SK-N-SH (cell line): ENCODE results near the gene DSG3. TPM values are rescaled to one million over a fixed set of nuclear protein-coding genes. Genes with fewer than 3 reads are reported as not detected.

Experiments used
- CTCF ChIA-PET: fragments of 300-600, 350-600 bp; formaldehyde crosslinking; extraction: SDS; loops from one replicate; lab custom pipeline; 2021; lab: Yijun Ruan, JAX
- POLR2A ChIA-PET: fragments of 350-600 bp; sonication (Branson Sonifier 250); formaldehyde crosslinking; extraction: SDS; loops from one replicate; lab custom pipeline; 2020; ENCODE audit warnings: antibody characterized with exemption, inconsistent platforms; lab: Yijun Ruan, JAX
- DNase-seq: peaks from one replicate; pipeline ENCODE4 v3.0.0; 2012
- H2AFZ ChIP-seq: fragments of 200-600 bp; sonication (generic); 2 replicates; pipeline ENCODE4 v1.8.1; 2016; ENCODE audit warnings: antibody characterized with exemption, mild to moderate bottlenecking, low read depth
- H3F3A ChIP-seq: fragments of 200-600 bp; sonication (generic); replicated peaks from 2 replicates; pipeline ENCODE3; 2016; ENCODE audit warnings: antibody characterized with exemption, mild to moderate bottlenecking; ENCODE audit not compliant: insufficient read depth
- H3K27ac ChIP-seq, 2 experiments: fragments of 200-500 bp in 1 of 2; fragments of 200-600 bp in 1 of 2; sonication (Bioruptor generic) in 1 of 2; sonication (generic), shearing (Covaris generic) in 1 of 2; 2 replicates each; pipeline versions ENCODE4 v1.5.1 to v1.6.1; 2014 to 2016; ENCODE audit warnings: low read depth in 2 of 2, inconsistent platforms in 1 of 2, low read length in 1 of 2, mild to moderate bottlenecking in 1 of 2, mixed read lengths in 1 of 2
- H3K27me3 ChIP-seq: fragments of 200-600 bp; sonication (generic), shearing (Covaris generic); 2 replicates; pipeline ENCODE4 v1.6.1; 2016; ENCODE audit warnings: mixed run types; ENCODE audit not compliant: insufficient read depth
- H3K36me3 ChIP-seq, 2 experiments: fragments of 200-500 bp in 1 of 2; fragments of 200-600 bp in 1 of 2; sonication (Bioruptor generic) in 1 of 2; sonication (generic) in 1 of 2; replicated peaks in 1 of 2; 2 replicates each; pipeline versions ENCODE3 to v1.5.1; 2014 to 2016; ENCODE audit warnings: low read length in 1 of 2, mild to moderate bottlenecking in 1 of 2; ENCODE audit not compliant: insufficient read depth in 2 of 2, control insufficient read depth in 1 of 2
- H3K4me1 ChIP-seq, 2 experiments: fragments of 200-500 bp in 1 of 2; fragments of 200-600 bp in 1 of 2; sonication (Bioruptor generic) in 1 of 2; sonication (generic), shearing (Covaris generic) in 1 of 2; 2 replicates each; pipeline versions ENCODE4 v1.5.1 to v1.6.1; 2014 to 2016; ENCODE audit warnings: low read depth in 1 of 2, low read length in 1 of 2, mixed run types in 1 of 2; ENCODE audit not compliant: insufficient read depth in 2 of 2, control insufficient read depth in 1 of 2
- H3K4me2 ChIP-seq: fragments of 200-600 bp; sonication (generic), shearing (Covaris generic); 2 replicates; pipeline ENCODE4 v1.6.1; 2017; ENCODE audit warnings: mixed run types
- H3K4me3 ChIP-seq, 2 experiments: fragments of 200-500 bp in 1 of 2; fragments of 200-600 bp in 1 of 2; sonication (Bioruptor generic) in 1 of 2; sonication (generic), shearing (Covaris generic) in 1 of 2; 2 replicates each; pipeline versions ENCODE4 v1.5.1 to v1.8.1; 2014 to 2016; ENCODE audit warnings: low read depth in 2 of 2, inconsistent platforms in 1 of 2, low read length in 1 of 2, mild to moderate bottlenecking in 1 of 2, mixed read lengths in 1 of 2, moderate library complexity in 1 of 2
- H3K79me2 ChIP-seq: fragments of 200-600 bp; sonication (generic); 2 replicates; pipeline ENCODE4 v1.8.1; 2017; ENCODE audit warnings: mild to moderate bottlenecking; ENCODE audit not compliant: insufficient read depth
- H3K9ac ChIP-seq: fragments of 200-600 bp; sonication (generic); 2 replicates; pipeline ENCODE4 v1.6.1; 2017; ENCODE audit warnings: mixed run types
- H3K9me2 ChIP-seq: fragments of 200-600 bp; sonication (generic); 2 replicates; pipeline ENCODE4 v1.6.1; 2017; ENCODE audit warnings: mixed run types
- H3K9me3 ChIP-seq: fragments of 200-600 bp; sonication (generic); 2 replicates; pipeline ENCODE4 v1.6.1; 2017; ENCODE audit warnings: mixed run types, mild to moderate bottlenecking, moderate library complexity
- H4K20me1 ChIP-seq: fragments of 200-600 bp; sonication (generic); 2 replicates; pipeline ENCODE4 v1.6.1; 2017; ENCODE audit warnings: mild to moderate bottlenecking, mixed run types; ENCODE audit not compliant: insufficient read depth
- EP300 ChIP-seq, 2 experiments: IDR thresholded peaks; 2 replicates each; pipeline versions ENCODE4 v1.4.0 to v1.6.1; 2012; ENCODE audit warnings: borderline replicate concordance in 1 of 2, low read depth in 1 of 2, low read length in 1 of 2
- EZH2phosphoT487 ChIP-seq: fragments of 200-600 bp; sonication (generic); IDR thresholded peaks from 2 replicates; pipeline ENCODE4 v1.6.1; 2017; ENCODE audit warnings: low read depth, mixed run types, mild to moderate bottlenecking, antibody characterized with exemption, moderate library complexity, borderline replicate concordance
- FOXJ3 ChIP-seq: sonication (generic); formaldehyde crosslinking; IDR thresholded peaks from 2 replicates; pipeline ENCODE4 v1.5.1; 2020; ENCODE audit warnings: mild to moderate bottlenecking, missing genetic modification reagents
- MEF2A ChIP-seq: IDR thresholded peaks from 2 replicates; pipeline ENCODE4 v1.4.0; 2012; ENCODE audit warnings: low read depth, borderline replicate concordance
- MXI1 ChIP-seq: IDR thresholded peaks from 2 replicates; pipeline ENCODE4 v1.6.1; 2012; ENCODE audit warnings: mild to moderate bottlenecking, low read depth, low read length, improper control_type of control experiment
- NRF1 ChIP-seq: IDR thresholded peaks from 2 replicates; pipeline ENCODE4 v1.6.1; 2012; ENCODE audit warnings: low read depth, mild to moderate bottlenecking, low read length
- SIN3A ChIP-seq: IDR thresholded peaks from 2 replicates; pipeline ENCODE4 v1.6.1; 2012; ENCODE audit warnings: low read depth, mild to moderate bottlenecking, low read length, moderate library complexity, borderline replicate concordance
- TCF12 ChIP-seq: IDR thresholded peaks from 2 replicates; pipeline ENCODE4 v1.4.0; 2012
- YY1 ChIP-seq: IDR thresholded peaks from 2 replicates; pipeline ENCODE4 v1.4.0; 2012; ENCODE audit warnings: low read depth, mild to moderate bottlenecking
- WGBS: methylation state at CpG from one replicate; pipeline ENCODE4 v1.1.6; 2017; ENCODE audit warnings: low lambda C conversion rate; 5-methylcytosine and 5-hydroxymethylcytosine counted together
- polyA plus RNA-seq, 3 experiments: library from polyadenylated mRNA; depleted of rRNA; stranded (reverse); fragments of >200 nt; gene quantifications; 2 replicates each; pipeline ENCODE4 v1.2.3, GENCODE V29; 2012
- TF ChIP-seq, protein P1 (sequence below): IDR thresholded peaks from 2 replicates; pipeline ENCODE4 v1.6.1; 2012; ENCODE audit warnings: mild to moderate bottlenecking, low read depth, low read length, moderate library complexity
- TF ChIP-seq, protein P2 (sequence below): IDR thresholded peaks from 2 replicates; pipeline ENCODE4 v1.4.0; 2012; ENCODE audit warnings: low read depth, borderline replicate concordance
- TF ChIP-seq, protein P3 (sequence below): fragments of 200-600 bp; sonication (generic); IDR thresholded peaks from 2 replicates; pipeline ENCODE4 v1.6.1; 2017; ENCODE audit warnings: antibody characterized with exemption, mild to moderate bottlenecking, moderate library complexity
- TF ChIP-seq, protein P4 (sequence below): fragments of 150-350 bp; IDR thresholded peaks from 2 replicates; pipeline ENCODE4 v1.6.1; 2016; ENCODE audit warnings: mild to moderate bottlenecking, low read depth, low read length
- TF ChIP-seq, protein P5 (sequence below): IDR thresholded peaks from 2 replicates; pipeline ENCODE4 v1.4.0; 2012; ENCODE audit warnings: low read depth

Gene DSG3
- polyA plus RNA-seq, 1 of the 3 experiments (the other 2 are of a cell fraction), result 0.02 TPM

DNA sequence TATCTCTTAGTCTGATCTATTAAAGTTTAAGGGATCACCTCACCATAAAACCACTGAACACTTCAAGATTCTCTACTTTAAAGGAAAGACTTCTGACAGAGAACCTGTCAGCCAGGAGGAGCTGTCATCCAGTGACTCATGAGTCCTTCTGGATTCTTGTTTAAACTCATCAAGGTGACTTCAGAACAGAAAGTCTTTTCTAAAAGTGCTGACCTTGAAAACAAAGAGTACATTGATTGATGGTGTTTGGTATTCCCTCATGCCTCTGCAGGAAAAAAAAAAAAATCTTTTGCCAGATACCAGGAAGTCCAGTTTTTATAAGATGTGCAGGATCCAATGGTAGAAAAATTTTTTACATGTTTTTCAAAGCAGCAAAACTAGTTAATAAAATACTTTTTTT is 62.8 kb downstream of the DSG3 start (continued):
- TF ChIP-seq TCF12 (no peak), MEF2A (no peak), MXI1 (no peak), YY1 (no peak), FOXJ3 (CRISPR knock-in tag) (no peak), EZH2phosphoT487 (no peak)
- TF ChIP-seq, protein P1, sequence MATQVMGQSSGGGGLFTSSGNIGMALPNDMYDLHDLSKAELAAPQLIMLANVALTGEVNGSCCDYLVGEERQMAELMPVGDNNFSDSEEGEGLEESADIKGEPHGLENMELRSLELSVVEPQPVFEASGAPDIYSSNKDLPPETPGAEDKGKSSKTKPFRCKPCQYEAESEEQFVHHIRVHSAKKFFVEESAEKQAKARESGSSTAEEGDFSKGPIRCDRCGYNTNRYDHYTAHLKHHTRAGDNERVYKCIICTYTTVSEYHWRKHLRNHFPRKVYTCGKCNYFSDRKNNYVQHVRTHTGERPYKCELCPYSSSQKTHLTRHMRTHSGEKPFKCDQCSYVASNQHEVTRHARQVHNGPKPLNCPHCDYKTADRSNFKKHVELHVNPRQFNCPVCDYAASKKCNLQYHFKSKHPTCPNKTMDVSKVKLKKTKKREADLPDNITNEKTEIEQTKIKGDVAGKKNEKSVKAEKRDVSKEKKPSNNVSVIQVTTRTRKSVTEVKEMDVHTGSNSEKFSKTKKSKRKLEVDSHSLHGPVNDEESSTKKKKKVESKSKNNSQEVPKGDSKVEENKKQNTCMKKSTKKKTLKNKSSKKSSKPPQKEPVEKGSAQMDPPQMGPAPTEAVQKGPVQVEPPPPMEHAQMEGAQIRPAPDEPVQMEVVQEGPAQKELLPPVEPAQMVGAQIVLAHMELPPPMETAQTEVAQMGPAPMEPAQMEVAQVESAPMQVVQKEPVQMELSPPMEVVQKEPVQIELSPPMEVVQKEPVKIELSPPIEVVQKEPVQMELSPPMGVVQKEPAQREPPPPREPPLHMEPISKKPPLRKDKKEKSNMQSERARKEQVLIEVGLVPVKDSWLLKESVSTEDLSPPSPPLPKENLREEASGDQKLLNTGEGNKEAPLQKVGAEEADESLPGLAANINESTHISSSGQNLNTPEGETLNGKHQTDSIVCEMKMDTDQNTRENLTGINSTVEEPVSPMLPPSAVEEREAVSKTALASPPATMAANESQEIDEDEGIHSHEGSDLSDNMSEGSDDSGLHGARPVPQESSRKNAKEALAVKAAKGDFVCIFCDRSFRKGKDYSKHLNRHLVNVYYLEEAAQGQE, result no peak

DNA sequence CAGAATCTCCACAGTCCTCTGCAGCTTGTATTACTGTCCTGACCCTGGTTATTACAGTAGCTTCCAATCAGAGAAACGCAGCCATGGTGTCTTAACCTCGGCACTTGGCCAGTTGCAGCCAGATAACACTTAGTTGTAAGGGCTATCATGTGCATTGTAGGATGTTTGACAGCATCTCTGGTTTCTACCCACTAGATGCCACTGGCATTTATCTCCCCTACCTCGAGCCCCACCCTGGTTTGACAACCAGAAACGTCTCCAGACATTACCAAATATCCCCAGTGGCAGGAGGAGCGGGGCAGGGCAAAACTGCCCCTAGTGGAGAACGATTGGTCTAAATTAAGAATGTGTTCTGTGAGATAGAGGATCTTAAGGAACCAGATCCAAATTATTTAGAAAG is 63.6 kb downstream of the DSG3 start:
- POLR2A ChIA-PET, result no interaction called here
- H3K27ac ChIP-seq, result no peak overlapping the region

More for the DNA sequence above, 63.6 kb downstream of the DSG3 start:
- H2AFZ ChIP-seq, result no peak overlapping the region
- CTCF ChIA-PET, result interaction anchor here (0.7 kb wide), 1 partner anchor 137 kb away, joined by 3 read pairs; no protein-coding TSS in a partner anchor
- no peak overlapping the region for H3K9ac ChIP-seq
- H3K9me3 ChIP-seq, result no peaks in the 10 kb centered on the region
- H3K79me2 ChIP-seq, result no peaks in the 10 kb centered on the region
- no peaks in the 10 kb centered on the region for H3K9me2 ChIP-seq
- no peaks in the 10 kb centered on the region for H3F3A ChIP-seq
- peaks cover 20% of the 10 kb centered on the region; the same call in 1 of the 2 replicates for H3K27me3 ChIP-seq
- no peak overlapping the region for H3K4me3 ChIP-seq
- WGBS, result 4% methylated on average over 5 of the region's 6 CpGs
- H3K4me2 ChIP-seq, result no peak overlapping the region
- no peaks in the 10 kb centered on the region for H4K20me1 ChIP-seq
- no peaks in the 10 kb centered on the region for H3K36me3 ChIP-seq
- DNase-seq, result no peak
- TF ChIP-seq TCF12 (no peak), SIN3A (no peak), NRF1 (no peak), MEF2A (no peak), FOXJ3 (CRISPR knock-in tag) (no peak), EP300 (IDR thresholded peaks at IDR 0.05; ENCODE audit: borderline replicate concordance in 1 of 2, low read depth in 1 of 2, low read length in 1 of 2) (no peak)
- TF ChIP-seq, protein P2, sequence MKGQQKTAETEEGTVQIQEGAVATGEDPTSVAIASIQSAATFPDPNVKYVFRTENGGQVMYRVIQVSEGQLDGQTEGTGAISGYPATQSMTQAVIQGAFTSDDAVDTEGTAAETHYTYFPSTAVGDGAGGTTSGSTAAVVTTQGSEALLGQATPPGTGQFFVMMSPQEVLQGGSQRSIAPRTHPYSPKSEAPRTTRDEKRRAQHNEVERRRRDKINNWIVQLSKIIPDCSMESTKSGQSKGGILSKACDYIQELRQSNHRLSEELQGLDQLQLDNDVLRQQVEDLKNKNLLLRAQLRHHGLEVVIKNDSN, result no peak
- TF ChIP-seq, protein P1, result no peak
- TF ChIP-seq, protein P3, sequence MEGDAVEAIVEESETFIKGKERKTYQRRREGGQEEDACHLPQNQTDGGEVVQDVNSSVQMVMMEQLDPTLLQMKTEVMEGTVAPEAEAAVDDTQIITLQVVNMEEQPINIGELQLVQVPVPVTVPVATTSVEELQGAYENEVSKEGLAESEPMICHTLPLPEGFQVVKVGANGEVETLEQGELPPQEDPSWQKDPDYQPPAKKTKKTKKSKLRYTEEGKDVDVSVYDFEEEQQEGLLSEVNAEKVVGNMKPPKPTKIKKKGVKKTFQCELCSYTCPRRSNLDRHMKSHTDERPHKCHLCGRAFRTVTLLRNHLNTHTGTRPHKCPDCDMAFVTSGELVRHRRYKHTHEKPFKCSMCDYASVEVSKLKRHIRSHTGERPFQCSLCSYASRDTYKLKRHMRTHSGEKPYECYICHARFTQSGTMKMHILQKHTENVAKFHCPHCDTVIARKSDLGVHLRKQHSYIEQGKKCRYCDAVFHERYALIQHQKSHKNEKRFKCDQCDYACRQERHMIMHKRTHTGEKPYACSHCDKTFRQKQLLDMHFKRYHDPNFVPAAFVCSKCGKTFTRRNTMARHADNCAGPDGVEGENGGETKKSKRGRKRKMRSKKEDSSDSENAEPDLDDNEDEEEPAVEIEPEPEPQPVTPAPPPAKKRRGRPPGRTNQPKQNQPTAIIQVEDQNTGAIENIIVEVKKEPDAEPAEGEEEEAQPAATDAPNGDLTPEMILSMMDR, result no peak
- TF ChIP-seq, protein P4, sequence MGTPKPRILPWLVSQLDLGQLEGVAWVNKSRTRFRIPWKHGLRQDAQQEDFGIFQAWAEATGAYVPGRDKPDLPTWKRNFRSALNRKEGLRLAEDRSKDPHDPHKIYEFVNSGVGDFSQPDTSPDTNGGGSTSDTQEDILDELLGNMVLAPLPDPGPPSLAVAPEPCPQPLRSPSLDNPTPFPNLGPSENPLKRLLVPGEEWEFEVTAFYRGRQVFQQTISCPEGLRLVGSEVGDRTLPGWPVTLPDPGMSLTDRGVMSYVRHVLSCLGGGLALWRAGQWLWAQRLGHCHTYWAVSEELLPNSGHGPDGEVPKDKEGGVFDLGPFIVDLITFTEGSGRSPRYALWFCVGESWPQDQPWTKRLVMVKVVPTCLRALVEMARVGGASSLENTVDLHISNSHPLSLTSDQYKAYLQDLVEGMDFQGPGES, result no peak
- TF ChIP-seq, protein P5, sequence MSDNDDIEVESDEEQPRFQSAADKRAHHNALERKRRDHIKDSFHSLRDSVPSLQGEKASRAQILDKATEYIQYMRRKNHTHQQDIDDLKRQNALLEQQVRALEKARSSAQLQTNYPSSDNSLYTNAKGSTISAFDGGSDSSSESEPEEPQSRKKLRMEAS, result no peak
- peaks cover 0 to 7% of the 10 kb centered on the region in 2 experiments; a peak in 1 of 4 replicates for H3K4me1 ChIP-seq
